Psoas muscle (tissue), 8 donors: Measurements from ENCODE around the gene LRRK1. TPM values are rescaled to one million over a fixed set of nuclear protein-coding genes. Genes with fewer than 3 reads are reported as not detected.

Experiments used
- ATAC-seq, 4 donors: fragments of 200-7000 bp; cut with Tn5 transposase; one replicate each; pipeline ENCODE4 v1.9.1; 2020; ENCODE audit warnings: moderate library complexity in 3 of 4, mild to moderate bottlenecking in 2 of 4
- DNase-seq, 2 donors: peaks; one replicate each; pipeline ENCODE4 v3.0.0-alpha.2; 2020
- H3K27ac ChIP-seq: fragments of 200-600 bp; one replicate; pipeline ENCODE4 v1.8.0; 2022
- H3K27me3 ChIP-seq, 3 donors: fragments of 200-600 bp in 1 of 3; one replicate each; pipeline versions ENCODE4 v1.6.1 to v1.8.0; 2013 to 2022; ENCODE audit warnings: low read length in 2 of 3, mild to moderate bottlenecking in 2 of 3, moderate library complexity in 1 of 3; ENCODE audit not compliant: insufficient read depth in 3 of 3
- H3K36me3 ChIP-seq, 2 donors: fragments of 200-600 bp in 1 of 2; one replicate each; pipeline versions ENCODE4 v1.6.1 to v1.8.0; 2013 to 2022; ENCODE audit warnings: low read depth in 1 of 2, mild to moderate bottlenecking in 1 of 2, moderate library complexity in 1 of 2; ENCODE audit not compliant: insufficient read depth in 1 of 2
- H3K4me1 ChIP-seq: fragments of 200-600 bp; one replicate; pipeline ENCODE4 v1.8.0; 2022
- H3K4me3 ChIP-seq: fragments of 200-600 bp; one replicate; pipeline ENCODE4 v1.8.0; 2022; ENCODE audit warnings: mild to moderate bottlenecking
- H3K9me3 ChIP-seq: fragments of 200-600 bp; one replicate; pipeline ENCODE4 v1.8.0; 2022
- CTCF ChIP-seq: fragments of 200-600 bp; IDR thresholded peaks from one replicate; pipeline ENCODE4 v1.8.0; 2022; ENCODE audit warnings: antibody characterized with exemption
- WGBS, 3 donors: extraction: QIAGEN DNeasy Blood & Tissue Kit; methylation state at CpG; one replicate each; pipeline versions ENCODE4 v1.1.6 to v1.1.7; 2013; 5-methylcytosine and 5-hydroxymethylcytosine counted together
- intact Hi-C, 2 donors: fragments of 100-400 bp; cut with DNase I; formaldehyde crosslinking; loops; one replicate each; pipeline versions ENCODE4 v1.11.0 to v1.14.2; 2022
- polyA plus RNA-seq, 3 donors: library from polyadenylated mRNA; stranded (reverse); fragments of 200-250 nt; gene quantifications; one replicate each; pipeline ENCODE4 v1.2.3, GENCODE V29; 2013
- total RNA-seq, 4 donors: library from RNA; stranded (reverse); fragmentation: NEBNext Ultra II Directional in 2 of 4; extraction: Animal tissue kit (Norgen Biotek cat#: 25700) in 2 of 4; gene quantifications; one replicate each; pipeline versions ENCODE4 v1.2.1 to v1.2.4, GENCODE V29; 2021 to 2023
- donor health status: healthy with polysubstance abuse.
- donor health status: DM: no; HTN: no; CAD: no; lungs with moderate emphysema.
- donor health status: Bipolar disorder and iron deficiency.
- donor health status: healthy.
- donor health status: DM: yes; HTN: yes; CAD: no.
- donor health status: DM: no; HTN: no; CAD: no.
- donor health status: DM: no; HTN: no; CAD: no.
- donor health status: DM: yes; HTN: yes; CAD: no.

Gene LRRK1
- total and polyA plus RNA-seq, 7 donors: 0.91 to 7.6 (median 2.6) TPM

DNA sequence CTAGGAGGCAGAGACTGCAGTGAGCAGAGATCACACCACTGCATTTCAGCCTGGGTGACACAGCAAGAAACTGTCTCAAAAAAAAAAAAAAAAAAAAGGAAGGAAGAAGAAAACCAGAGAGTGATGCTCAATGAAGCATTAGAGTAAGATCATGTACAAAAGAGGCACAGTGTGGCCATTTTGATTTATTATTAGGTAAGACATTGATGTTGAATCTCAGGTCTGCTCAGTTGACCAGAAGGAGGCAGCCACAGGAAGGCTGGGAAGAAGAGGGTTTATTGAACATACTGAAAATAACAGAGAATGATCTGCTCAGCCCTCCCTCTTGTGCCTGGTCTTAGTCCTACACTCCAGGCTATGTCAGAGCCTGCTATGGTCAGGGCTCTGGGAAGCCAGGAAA lies 15.6 kb downstream of the LRRK1 start:
- H3K27ac ChIP-seq: no peak overlapping the region
- H3K9me3 ChIP-seq: no peaks in the 10 kb centered on the region
- no peak overlapping the region for H3K4me3 ChIP-seq
- DNase-seq (no peak), ATAC-seq (no peak)
- no peaks in the 10 kb centered on the region for H3K27me3 ChIP-seq
- no peaks in the 10 kb centered on the region for H3K4me1 ChIP-seq
- TF ChIP-seq CTCF: no peak
- intact Hi-C loops: no loop called here
- H3K36me3 ChIP-seq: no peaks in the 10 kb centered on the region

DNA sequence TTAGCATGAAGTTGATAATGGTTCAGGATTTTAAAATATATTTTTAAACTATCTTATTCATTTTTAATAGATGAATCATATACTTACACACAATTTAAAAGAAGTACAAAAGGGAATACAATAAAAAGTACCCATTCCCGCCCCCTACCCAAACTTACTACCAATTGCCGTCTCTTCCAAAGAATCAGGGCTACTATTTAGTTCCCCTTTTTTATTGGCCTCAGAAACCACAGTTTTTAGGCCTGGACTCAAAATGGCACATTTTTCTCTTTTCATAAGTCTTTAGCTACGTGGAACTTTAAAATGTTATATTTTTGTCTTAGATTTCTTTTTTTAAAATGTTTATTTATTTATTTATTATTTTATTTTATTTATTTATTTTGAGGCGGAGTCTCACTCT lies 18.0 kb downstream of the LRRK1 start:
- intact Hi-C loops: no loop called here
- H3K27ac ChIP-seq: no peak overlapping the region
- H3K27me3 ChIP-seq: no peaks in the 10 kb centered on the region
- no peaks in the 10 kb centered on the region for H3K9me3 ChIP-seq
- H3K4me3 ChIP-seq: no peak overlapping the region
- WGBS, 3 donors: 92 to 96% (median 95%) methylated on average over 4 of the region's 4 CpGs
- H3K36me3 ChIP-seq: no peaks in the 10 kb centered on the region
- no peak for ATAC-seq
- H3K4me1 ChIP-seq: no peaks in the 10 kb centered on the region
- no peak for DNase-seq
- TF ChIP-seq CTCF: no peak

GRCh38 chr15:100939791-100940190 lies 20.6 kb downstream of the LRRK1 start:
- Histone ChIP-seq H3K9me3 (no peaks in the 10 kb centered on the region), H3K4me3 (no peak overlapping the region)

GRCh38 chr15:100940767-100941379 lies 21.7 kb downstream of the LRRK1 start:
- Histone ChIP-seq H3K27ac (no peak overlapping the region), H3K27me3 (no peaks in the 10 kb centered on the region), H3K4me1 (no peaks in the 10 kb centered on the region), H3K36me3 (no peaks in the 10 kb centered on the region), H3K4me3 (no peak overlapping the region), H3K9me3 (no peaks in the 10 kb centered on the region)
- 88 to 90% (median 88%) methylated on average over 2 of the region's 2 CpGs for WGBS, 3 donors
- intact Hi-C loops: no loop called here
- ATAC-seq: no peak
- TF ChIP-seq CTCF: no peak
- no peak for DNase-seq

More at GRCh38 chr15:100939791-100940190, 20.6 kb downstream of the LRRK1 start:
- no peaks in the 10 kb centered on the region for H3K36me3 ChIP-seq
- no peaks in the 10 kb centered on the region for H3K27me3 ChIP-seq
- ATAC-seq (no peak), DNase-seq (no peak)
- no peak for TF ChIP-seq CTCF
- H3K27ac ChIP-seq: no peak overlapping the region
- H3K4me1 ChIP-seq: no peaks in the 10 kb centered on the region
- WGBS, 3 donors: 85 to 86% (median 86%) methylated on average over 4 of the region's 4 CpGs
- intact Hi-C loops: no loop called here

DNA sequence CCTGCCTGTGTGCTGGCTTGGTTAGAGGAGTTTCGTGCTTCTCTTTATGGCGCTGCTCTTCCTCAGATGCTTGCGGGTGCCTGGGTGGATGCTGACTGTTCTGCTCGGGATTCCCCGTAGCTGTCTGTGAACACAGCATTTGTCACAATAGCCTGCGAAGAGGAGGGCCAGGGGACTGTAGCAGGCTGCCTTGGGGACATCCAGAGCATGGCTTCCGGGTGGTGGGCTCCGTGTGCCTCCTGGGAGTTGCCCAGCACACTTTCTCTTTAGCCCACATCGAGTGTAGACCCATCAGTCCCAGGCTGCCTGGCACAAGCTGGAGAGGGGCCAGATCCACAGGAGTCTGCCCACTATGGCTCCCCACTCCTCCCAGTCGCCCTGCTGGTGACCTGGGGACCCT lies 22.4 kb downstream of the LRRK1 start:
- intact Hi-C loops: no loop called here
- TF ChIP-seq CTCF: no peak
- H3K27me3 ChIP-seq: no peaks in the 10 kb centered on the region
- H3K9me3 ChIP-seq: no peaks in the 10 kb centered on the region
- H3K36me3 ChIP-seq: no peaks in the 10 kb centered on the region
- DNase-seq: no peak
- ATAC-seq: no peak
- no peak overlapping the region for H3K27ac ChIP-seq
- 75 to 76% (median 76%) methylated on average over 10 of the region's 10 CpGs for WGBS, 3 donors
- no peak overlapping the region for H3K4me3 ChIP-seq
- no peaks in the 10 kb centered on the region for H3K4me1 ChIP-seq
